Fibroblast of skin of right quadriceps (primary cell): ENCODE results near the gene RIMS1.
"Not testable (repeated sequence)": the region's sequence is repeated elsewhere in the genome, so short reads cannot be mapped to it uniquely, and the experiment has no call there.

Experiments
- DNase-seq: peaks from one replicate; pipeline ENCODE4 v3.0.0-alpha.2; 2013

RIMS1 gene

DNA sequence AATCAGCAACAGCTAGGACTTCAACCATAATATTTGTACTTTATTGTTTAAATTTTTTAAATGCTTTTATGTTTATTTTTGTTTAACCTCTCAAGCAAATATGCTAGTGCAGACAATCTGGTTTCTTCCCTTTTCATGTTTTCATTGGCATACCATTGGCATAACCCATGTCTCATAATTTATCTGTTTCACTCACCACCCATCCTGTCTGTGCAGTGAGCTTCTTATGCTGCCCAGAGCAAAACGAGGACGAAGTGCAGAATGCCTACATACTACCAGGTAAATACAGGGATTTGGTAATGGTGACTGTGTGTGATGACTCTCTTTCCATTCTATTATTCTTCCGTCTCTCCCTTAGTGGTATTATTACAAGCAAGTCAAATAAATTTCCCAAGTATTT lies 374.1 kb downstream of the RIMS1 start:
- DNase-seq: peak; percentile 24

DNA sequence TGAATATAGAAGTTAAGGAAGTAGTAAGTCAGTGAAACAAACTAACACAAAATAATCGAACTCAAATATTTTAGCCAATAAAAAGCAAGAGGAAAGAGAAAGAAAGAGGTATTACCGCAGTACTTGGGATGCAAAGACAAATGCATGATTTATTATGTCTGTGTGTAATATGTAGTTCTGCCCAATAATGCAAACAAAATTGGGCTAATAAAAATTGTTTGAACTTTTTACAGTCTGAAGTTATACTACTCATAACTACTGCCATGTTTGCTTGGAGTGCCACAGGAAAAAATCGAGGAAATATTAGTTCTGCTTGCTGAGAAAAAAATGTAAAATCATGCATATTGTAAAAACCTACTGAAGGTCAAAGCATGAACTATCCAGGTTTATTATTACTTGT lies 375.2 kb downstream of the RIMS1 start:
- no peak for DNase-seq

DNA sequence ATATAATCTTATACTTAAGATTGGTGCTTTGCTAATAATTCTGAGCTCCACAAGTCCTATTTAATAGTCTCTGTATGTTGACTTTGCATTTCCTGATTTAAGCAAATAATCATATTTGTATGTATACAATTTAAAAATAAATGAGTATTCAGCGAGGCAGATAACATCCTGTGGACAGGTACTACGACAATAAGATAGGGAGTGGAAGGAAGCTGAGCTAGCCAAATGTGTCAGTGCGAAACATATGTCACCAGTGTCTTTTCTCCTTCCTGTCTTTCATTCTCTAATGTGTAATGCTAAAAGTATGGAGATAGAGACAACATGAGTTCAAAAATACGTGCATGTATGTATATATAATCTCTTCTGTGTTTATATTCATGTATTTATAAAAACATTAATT lies 375.9 kb downstream of the RIMS1 start:
- DNase-seq: no peak

DNA sequence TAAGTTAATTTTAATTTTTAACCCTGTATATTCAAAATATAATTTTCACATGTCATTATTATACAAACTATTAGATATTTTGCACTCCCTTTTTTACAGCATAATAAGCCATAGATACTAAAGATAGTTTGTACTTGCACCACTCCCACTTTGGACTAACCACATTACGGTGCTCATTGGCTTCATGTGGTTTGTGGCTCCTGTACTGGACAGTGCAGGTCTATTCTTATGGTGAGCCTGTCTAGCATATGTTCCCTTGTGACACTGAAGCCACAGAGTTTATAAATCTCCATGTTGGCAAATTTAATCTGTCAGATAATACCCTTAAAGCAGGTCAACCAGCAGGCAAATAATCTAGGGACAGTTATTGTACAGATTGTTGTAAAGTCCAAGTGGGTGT lies 381.1 kb downstream of the RIMS1 start:
- DNase-seq: no peak

DNA sequence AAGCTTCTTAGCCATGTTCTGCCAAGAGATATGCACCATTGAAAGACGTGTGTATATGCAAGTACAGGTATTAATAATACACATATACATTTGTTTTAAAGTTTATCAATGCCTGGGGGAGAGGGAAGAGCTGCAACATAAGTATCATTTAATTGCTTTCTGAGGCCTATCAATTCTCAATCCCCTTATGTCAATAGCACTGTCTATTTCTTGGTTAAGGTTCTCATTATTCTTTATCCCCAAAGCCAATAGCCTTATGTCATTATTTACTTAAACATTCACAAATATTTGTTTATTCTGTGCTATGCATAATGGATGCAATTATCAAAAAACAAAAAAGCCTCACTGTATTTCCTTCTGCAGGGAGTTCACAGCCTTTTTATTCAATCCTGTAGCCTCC lies 385.2 kb downstream of the RIMS1 start:
- no peak for DNase-seq

DNA sequence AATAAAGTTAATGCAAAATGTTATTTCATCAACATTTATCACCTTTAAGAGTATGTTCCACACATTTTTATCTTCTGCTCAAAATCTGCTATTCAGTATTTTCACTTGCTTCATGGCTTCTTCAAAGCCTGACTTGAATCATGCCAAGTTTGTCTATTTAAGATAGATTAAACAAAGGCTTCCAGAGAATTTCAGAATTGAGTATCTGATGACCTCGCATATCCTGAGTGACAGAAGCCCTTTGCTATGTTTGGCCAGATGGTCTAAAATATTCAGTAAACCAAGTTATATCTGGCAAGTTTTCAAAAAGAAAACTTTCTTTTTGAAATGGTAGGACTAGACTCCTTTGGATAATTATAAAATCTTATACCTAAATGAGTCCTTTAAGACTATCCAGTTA lies 386.6 kb downstream of the RIMS1 start:
- DNase-seq: peak; percentile 71

DNA sequence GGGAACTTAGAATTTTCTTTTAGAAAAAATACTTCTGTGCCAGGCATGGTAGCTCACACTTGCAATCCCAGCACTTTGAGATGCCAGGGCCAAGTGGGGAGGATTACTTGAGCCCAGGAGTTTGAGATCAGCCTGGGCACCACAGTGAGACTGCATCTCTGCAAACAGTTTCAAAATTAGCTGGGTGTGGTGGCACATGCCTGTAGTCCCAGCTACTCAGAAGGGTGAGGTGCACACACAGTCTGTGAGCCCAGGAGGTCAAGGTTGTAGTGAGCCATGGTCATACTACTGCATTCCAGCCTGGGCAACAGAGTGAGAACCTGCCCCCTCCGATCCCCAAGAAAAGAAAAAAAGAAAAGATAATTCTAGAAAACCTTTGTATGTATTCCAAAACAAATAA lies 389.5 kb downstream of the RIMS1 start:
- no peak for DNase-seq

DNA sequence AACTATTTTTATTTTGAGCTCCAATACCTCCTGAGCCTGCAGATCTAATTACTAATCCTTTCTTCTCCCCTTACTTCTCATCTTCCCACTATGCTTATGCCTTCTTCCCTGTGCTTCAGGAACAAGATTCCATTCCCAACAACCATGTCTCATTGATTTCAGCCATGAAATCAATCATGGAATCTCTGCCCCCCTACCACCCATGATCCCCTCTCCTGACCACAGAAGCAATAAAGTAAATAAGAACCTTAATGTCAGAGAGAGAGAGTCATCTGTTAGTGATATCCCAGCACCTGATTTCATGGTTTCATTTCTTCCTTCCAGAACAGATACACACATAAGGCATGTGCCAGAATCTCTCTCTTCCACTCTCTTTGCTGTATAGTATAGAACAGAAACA lies 395.9 kb downstream of the RIMS1 start:
- no peak for DNase-seq

DNA sequence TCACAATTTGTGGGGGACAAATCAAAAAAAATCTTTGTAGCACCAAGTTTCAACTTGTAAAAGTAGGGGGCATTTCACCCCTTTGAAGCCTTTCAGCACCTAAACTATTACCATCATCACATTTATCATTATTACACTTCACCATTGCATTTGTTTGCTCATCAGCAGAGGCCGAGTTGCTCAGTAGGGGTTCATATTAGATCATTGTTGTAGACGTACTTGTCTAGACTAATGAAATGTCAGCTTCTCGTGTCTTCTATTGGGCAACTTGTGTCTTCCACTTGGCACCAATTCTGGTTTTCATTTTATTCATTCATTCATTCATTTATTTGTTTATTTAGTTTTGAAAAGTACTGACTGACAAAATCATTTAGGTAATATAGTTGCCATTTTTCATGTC lies 397.2 kb downstream of the RIMS1 start:
- no peak for DNase-seq

DNA sequence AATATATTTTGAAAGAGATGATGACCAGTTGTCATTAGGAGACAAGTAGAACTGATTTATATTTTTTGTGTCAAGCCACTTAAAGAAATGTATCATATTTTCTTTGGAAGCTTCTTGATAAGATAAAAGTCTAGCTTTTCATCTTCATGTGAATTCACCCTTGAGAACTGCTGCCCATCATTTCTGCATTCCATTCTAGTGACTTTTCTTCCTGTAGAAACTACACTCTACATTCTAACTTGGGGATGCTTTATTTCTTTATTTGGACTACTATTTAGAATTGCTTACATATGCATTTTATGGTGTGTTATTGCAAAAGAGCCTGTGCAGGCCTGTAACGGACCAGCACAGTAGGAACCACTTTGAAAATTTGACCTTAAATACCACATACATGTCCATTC lies 400.6 kb downstream of the RIMS1 start:
- DNase-seq: peak; percentile 77

DNA sequence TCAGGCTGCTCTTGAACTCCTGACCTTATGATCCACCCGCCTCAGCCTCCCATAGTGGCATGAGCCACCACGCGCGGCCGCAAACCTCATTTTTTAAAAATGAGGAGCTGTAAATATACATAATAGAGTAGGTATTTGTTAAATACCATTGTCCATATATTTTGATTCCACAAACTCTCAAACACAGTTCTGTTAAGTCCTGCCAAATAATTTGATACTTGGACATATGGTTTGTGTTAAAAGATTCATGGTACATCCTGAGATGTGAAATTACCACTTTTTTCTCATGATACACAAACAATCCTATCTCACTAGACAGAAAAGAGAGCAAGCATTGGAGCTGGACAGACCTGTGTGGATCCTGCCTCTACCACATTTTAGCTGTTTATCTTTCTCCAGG lies 401.5 kb downstream of the RIMS1 start:
- DNase-seq: peak; percentile 75

DNA sequence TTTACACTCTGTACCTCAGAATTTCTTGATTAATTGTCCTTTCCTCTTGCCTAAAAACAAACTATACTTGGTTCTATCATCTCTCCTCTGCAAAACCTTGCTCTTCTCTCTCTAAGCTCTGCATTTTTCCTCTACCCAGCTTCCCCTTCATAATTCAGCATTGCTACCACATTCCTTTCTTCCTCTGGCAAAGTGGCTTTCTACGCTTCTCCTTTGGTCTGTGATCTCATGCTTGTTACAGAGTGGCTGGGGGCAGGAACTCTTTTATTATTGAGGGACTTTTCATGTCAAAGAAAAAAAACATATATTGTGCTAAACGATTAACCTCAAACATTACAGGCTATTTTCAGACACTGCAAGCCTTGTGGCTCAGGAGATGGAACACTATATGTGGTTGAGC lies 402.2 kb downstream of the RIMS1 start:
- DNase-seq: peak; percentile 28

DNA sequence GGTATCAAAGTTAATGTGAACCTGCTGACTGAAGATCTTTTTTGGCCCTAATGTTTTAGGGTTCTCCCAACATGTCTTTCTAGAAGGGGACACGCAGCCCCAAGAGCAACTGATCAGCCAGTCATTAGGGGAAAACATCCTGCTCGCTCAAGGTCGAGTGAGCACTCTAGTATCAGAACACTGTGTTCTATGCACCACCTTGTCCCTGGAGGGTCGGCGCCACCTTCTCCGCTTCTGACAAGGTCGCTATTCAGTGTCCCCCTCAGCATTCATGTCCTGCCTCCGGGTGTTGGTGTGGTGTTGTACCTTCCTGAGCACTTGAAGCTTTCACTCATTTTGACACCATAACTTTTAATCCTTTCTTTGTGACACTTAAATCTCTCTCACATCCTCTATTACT lies 404.3 kb downstream of the RIMS1 start:
- DNase-seq: no peak

DNA sequence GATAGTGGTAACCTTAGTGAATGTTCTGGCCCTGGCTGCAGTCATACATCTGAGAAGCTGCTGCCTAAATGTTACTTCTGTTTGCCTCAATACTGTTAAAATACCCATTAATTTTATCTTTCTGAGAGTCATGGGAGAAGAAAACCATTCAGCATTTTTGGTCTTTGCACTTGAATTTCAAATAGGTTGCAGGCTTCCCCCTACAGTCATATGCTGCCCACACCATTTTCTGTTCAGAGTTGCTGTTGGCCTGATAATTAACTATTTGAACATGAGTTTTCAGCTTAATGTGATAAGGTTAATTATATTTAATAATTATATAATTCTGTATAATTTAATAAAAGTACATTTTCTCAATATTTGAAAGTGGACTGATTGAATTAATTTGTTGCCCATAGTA lies 410.0 kb downstream of the RIMS1 start:
- DNase-seq: no peak

DNA sequence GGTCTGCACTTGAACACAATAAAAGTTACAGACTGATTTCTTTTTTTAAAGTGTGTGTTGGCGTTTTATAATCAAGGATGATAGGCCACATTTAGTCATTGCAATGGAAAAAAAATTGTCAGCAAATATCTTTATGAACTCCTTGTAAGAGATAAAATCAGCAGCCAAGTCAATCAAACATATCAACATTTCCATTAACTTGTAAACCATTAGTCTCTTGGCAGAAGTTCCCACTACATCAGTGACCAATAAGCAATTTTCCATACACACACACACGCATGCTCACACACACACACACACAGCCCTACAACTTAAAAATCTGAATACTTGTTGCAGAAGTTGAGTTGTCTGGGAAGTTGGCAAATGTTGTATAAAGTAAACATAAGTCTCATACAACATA lies 419.6 kb downstream of the RIMS1 start:
- DNase-seq: no peak

DNA sequence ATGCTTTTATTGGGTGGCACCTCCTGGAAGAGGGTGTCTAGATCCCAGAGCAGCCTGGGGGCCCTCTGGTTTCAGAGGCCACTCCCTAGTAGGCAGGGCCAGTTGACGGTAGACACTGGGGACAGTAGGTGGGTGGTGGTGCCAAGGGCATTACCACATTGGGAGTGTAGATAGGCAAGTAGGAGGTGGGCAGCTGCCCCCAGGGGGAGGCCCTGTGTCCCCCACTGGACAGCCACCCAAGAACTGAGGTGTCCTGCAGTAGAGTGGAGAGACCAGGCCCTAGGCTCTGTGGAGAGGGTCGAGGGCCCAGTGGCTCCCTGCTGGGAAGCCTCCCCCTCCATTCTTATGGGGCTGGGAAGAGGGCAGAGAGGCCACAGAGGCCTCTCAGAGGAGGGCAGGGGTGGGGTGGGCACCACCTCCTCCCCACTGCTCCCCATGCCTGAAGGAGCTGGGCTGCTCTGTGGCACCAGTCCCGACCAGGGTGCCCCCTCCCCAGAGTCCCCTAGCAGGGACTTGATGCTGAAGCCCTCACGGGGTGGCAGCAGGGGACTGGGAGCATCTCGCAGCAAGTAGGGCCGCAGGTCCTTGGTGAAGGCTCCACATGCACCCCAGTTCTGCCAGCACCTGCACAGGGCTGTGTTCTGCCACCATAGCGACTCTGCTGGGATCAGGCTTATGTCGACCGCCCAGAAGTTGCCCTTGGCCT lies 430.5 kb downstream of the RIMS1 start:
- no peak for DNase-seq

DNA sequence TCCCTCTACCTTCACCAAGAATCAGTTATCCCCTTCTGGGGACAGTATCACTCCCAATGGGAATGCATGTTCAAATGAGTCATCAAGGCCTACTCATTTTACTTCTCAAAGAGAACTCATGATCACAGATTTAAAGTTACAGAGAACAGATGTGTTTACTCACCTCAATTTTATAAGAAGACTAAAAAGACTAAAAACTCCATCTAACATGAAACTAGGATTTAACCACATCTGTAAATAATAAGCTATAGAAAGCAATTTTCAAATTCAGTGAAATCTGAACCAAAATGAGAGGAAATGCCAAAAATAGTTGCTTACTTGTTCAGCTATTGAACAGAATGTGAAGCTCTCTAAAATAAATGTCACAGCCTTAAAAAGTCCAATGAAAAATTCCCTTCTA lies 435.4 kb downstream of the RIMS1 start:
- DNase-seq: peak; percentile 83

DNA sequence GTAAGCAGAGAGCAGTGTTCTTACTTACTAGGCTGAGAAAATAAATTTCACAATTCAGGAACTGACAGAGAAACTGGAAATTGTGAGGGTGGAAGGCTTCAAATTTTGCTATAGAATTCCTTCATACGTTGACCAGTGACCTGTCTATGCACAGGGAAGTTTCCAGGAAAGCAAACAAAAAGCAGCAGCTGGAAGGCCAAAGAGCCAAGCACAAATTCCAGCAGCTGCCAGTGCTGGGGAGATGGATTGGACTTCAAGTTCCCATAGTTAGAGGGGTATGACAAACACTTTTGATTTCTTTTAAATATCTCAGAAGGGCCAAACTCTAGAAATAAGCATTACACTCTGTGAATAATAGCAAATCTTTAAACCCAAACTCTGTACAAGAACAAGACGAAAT lies 436.4 kb downstream of the RIMS1 start:
- peak; percentile 9 for DNase-seq

DNA sequence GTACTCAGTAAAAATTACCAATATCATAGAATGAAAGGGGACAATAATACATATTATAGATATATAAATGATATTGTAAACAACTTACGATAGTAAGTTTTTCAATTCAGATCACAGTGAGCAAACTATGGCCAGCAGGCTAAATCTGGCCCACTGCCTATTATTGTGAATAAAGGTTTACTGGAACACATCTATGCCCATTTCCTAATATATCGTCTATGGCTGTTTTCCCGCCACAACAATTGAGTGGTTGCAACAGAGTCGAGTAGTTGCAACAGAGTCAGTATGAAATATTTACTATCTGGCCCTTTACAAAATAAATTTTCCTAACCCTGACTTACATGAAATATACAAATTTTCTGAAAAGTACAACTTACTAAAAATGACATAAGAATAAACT lies 438.2 kb downstream of the RIMS1 start:
- DNase-seq: no peak

DNA sequence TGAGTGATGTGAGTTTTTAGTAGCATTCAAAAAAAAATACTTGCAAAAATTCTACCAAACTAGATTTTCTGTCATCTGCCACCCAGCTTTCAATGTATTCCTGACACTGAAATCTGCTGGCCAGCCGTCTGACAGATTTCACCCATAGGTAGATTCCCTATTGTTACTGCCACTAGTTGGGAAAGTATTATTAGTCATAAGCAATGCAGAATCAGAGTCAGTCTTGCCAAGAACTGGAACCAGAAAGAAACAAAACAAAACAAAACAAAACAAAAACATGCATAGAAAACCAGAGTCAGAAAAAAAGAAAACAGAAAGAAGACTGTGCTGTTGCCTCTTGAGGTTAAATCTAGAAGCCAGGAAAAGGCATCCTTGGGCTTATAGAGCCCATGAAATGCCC lies 442.4 kb downstream of the RIMS1 start:
- DNase-seq: no peak

DNA sequence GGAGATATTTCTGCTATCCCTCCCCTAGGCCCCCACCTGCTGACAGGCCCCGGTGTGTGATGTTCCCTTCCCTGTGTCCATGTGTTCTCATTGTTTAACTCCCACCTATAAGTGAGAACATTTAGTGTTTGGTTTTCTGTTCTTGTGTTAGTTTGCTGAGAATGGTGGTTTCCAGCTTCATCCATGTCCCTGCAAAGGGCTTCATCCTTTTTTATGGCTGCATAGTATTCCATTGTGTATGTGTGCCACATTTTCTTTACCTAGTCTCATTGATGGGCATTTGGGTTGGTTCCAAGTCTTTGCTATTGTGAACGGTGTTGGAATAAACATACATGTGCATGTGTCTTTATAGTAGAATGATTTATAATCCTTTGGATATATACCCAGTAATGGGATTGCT lies 448.9 kb downstream of the RIMS1 start:
- DNase-seq: not testable (repeated sequence)

DNA sequence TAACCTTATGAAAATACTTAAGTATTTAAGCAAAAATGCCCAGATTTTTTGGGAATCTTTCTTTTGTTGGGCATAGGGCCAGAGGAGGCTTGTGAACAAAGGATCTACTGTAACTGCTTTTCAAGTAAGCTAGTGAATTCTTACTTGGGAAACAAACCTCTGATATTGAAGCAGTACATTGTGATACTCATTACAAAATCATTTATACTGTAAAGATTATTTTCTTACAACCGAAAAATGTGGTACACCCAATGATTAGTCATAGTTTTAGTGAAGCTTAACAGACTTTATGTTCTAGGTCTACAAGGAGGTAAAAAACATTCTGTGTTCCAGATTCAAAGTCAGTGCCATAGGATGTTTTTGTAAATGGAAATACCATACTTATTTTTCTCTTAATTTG lies 462.6 kb downstream of the RIMS1 start:
- peak; percentile 53 for DNase-seq

DNA sequence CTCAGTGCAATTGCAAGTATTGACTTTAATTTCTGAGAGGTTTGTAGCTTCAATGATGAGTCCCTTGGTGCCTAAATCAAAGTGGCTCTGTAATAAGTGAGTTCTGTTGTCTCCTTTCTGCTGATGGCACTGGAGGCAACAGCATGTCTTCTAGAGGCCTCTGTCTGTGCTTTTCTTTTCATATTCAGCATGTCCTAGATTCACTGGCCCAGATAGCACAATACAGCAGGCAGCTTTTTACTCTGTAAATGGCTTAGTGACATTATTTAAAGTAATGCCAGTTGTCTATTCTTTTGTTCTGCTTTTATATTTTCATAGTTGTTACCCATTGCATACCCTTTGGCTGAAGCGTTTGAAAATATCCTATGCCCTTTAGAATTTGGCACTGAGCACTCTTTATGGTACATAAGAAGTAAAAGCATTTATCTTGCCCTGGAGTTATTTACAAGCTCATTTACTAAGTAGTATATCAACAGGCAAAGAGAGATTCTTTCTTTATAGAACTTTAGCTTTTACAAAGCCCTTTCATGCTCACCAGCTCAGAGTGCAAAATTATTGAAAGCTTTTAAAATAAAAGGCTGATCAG lies 464.0 kb downstream of the RIMS1 start:
- no peak for DNase-seq

DNA sequence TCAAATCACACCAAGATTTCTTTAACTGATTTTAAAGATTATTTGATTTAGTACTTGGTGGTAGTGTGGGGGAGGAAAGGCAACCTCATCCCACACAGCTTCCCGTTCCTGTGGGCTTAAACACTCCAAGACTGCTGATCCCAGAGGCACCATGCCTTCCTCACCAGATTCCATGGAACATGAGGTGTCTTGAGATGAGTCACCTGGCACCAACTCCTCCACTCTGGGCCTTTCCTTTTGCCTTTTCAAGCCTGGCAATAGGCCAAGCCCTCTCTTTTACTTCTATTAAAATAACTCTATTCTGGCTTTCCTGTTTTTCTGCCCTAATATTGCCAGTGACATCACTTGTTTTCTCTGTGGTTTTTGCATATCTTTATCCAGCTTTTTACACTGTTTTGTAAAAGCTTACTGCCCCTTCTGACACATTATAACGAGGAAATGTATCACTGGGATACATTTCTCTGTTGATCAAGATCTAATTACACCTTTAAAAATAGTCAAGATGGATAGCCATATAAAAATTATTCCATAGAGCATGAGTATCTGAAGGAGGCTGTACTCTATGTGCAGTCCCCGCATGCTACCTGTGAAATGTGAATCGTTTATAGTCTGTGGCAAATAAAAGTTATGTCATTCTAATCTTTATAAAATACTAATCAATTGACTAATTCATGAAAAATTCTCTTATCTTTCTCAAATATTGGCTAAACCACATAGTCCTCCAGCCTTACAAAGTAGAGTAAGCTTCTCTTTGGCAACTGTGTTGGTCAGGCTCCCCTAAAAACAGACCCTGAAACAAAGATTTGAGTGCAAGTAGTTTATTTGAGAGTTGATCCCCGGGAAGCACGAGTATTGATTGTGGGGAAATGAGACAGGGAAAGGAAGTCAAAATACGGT lies 477.7 kb downstream of the RIMS1 start:
- peak; percentile 99 for DNase-seq
